HG03342 (cell line): ENCODE measurements around the gene BUB3.

ENCODE experiments used
- ATAC-seq: cut with Tn5 transposase; IDR thresholded peaks from one replicate; pipeline ENCODE4 v1.9.1; 2021; ENCODE audit warnings: mild to moderate bottlenecking, moderate library complexity; ENCODE audit not compliant: unreplicated experiment

Gene BUB3

DNA sequence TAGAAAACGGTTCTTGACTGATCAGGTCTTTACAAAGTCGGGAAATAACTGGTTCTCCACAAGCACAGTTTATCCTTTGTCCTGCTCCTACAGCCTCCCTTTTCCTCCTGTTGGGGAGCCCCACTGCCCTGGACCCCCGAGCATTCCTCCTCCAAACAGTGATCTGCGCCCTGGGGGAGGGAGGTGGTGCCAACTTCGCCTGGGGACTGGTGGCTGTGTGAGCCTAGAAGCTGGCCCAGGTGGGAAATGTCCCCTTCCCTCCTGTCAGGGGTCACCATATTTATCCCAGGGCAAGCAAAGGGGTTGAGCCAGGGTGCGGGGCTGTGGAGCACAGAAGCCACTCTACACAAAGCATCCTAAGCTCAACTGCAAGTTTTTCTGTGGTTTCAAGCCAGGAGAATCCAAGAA is 13.2 kb upstream of the BUB3 start:
- no peak for ATAC-seq

DNA sequence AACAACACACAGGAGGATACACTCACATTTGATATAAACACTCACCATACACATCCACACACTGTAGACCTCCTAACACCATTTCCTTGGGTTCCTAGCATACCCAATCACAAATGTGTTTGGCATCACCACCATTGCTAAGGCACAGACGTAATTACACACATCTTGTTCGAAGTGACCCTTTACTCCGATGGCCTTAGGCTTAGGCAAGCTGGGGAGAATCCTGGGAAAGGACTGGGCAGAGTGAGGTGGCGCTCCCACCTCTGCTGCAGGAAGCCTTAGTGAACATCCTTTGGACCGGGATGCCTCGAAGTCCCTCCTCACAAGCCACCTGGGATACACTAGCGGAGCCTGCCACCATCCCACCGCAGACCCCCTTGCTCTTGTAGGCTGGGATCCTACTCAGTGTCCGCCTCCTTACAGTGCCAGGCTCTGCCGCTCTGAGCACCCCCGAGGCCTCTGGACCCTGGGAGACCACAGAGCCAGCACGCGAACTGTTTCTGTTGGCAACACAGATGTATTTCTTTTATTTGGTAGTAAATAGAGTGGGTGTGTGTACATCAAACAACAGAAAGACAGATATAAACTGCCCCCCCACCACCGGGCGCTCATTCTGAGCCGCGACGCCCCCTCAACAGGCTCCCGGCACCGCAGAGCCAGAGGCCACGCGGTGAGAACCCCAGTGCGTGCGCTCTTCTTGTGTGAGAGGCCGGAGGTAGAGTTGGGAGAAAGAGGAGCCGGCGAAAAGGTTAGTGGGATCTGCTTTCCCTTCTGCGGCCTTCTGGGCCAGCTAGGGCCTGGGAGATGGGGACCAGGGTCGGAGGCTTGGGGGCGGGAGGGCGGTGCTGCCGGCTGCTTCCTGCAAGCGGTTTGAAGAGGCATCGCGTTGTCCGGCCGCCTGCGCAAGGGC is 12.2 kb upstream of the BUB3 start:
- no peak for ATAC-seq

DNA sequence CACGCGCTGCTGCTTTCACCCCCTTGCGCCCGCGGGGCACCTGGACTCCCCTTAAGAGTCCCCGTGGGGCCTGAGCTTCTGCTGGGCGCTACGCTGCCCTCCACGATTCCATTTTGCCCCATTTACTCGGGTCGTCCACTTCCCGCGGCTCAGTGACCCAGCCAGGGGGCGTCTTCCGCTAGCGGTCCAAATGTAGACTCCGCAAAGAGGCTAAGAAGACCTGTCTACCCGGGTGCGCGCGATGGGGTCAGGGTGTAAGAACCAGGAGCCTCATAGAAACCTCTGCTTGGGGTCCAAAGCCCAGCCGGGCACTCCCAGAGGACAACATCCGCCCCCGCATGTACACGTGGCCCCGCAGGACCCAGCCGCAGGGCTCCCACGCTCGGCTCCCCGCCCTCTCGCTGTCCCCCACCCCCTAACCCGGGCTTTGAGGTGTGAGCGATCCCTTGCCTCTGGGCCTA is 11.5 kb upstream of the BUB3 start:
- ATAC-seq, result no peak

DNA sequence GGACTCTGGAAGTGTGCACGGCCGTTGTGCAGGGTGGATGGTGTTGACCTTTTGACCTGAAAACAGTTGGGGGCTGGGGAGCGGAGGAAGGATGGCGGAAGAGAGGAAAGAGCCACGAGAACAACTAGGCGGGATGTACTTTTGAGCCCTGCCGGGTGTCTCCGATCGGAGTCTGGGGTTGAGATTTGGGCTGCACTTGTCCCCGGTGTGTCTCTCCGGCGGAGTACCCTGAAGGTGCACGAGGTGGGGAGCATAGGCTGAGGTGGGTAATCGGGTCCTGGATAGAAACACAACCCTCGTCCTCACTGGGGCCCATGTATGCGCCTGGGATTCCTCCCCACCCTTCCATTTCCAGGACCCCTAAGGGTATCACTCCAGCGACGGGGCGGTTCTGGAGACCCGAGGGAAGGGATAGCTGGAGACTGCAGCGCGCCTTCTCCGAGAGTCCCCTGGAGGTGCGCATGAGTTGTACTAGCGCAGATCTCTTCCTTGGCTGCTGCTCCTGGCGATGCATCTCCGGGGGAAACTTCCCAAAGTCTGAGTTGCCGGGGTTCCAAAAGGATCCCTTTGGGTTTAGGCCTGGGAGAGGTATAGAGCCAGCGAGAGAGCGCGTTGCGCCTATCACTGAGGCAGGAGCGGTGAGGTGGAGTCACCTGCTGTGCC is 10.9 kb upstream of the BUB3 start:
- ATAC-seq, result no peak

DNA sequence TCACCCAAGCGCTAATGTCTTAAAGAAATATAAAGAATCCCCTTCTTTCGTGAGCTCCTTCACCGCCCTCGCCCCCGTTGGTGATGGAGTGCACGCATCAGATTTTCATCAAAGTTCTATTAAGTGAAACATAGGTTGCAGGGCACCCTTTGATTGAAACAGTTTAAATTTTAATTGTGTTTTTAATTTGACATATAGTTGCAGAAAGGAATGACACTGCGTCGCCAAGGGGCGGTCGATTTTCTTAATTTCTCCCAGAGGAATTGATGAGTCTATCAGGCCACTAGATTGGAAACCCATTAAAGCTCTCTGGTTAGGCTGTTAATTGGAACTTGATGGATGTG is 10.4 kb upstream of the BUB3 start:
- no peak for ATAC-seq

DNA sequence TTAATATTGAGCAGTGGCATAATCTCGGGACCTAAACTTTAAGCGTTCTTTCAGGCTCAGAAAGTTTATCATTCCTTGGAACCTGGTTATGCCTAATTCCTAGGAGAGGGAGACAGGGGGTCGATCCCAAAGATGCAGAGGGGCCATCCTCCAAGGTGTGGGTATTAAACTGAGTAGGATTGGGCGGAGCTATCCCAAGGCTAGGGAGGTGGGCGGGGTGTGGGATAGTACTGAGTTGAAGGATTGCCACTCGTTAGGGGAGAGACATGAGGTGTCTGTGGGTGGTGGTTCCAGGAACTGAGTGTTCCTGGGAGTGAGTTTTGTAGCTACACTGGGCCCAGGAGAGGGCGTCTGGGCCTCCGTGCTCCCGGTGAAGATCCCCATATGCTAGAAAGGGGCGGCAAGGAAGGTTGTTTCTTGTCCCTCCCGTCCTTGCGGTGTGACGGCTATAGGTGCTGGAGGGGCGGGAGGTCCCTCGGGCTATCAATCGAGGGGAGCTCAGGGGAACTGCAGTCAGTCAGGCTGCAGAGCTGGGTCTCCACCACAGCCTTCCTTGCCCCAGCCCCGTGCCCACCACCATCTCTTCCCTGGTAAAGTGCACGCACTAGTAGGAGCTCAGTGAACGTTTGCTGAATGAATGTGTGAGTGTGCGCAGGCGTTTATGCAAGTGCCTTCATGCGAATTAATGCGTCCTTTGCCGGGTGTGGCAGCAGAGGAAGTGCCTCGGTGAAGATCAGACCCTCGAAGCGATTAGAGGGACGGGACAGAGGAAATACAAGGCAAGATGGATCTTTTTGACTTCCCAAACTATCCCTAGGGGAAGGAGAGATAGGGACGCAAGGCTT is 9.3 kb upstream of the BUB3 start:
- ATAC-seq, result no peak

DNA sequence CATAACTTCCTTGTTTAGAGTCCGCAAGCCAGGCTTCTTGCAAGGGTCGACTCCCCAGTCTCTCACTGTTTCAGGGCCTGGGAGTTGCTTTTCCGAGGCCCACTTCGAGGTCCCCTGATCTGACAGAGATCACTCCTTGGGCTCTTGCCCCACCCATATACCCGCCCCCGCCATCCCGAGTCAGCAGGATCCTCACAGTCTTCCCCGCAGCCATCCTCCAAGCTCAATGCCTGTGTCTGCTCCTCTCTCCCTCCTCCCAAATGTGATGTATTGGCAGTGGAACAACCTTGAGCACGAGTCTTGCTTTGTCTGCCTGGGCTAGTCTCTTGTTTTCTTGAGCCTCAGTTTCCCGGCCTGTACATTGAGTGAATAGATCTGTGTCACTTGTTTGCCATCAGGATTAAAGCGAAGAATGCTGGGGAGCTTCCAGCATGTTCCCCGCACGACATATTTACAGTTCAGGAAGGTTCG is 8.6 kb upstream of the BUB3 start:
- no peak for ATAC-seq

DNA sequence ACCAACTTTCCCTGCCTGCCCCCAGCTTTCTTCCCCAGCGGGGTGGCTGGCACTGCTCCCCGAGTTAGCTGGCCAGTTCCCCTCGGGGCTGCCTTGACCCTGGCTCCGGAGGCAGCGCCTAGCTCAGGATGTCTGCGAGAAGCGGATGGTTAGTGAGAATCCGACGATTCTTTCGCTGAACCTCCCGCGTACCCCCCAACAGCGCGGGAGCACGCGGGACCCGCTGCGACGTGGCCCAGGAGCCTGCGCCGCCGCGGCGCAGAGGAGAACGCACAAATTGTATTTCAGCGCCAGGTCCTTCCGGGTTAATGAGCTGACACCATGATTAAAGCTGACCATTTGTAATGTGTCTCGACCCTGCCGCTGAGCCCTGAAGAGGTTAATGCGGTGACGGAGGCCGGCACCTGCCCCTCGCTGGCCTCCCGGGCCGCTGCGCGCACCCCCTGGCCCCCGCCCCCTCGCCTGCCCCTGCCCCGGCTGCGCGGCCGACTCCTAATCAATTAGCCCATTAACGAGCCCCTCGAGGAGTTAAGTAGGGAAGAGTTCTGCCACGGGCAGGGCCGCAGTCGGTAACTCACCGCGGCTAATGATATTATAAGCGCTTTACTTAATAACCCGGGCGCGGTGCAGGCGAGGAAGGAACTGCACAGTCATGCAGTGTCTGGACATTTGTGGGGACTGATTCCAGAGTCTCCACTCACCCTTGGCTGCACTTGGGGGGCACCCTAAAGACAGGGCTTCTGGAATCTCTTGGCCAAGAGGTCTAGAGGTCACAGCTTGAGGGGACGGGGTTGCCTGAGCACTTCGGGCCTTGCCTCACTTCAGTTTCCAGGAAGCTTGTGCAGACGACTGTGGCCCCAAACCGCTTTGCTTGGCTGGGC is 7.9 kb upstream of the BUB3 start:
- no peak for ATAC-seq

DNA sequence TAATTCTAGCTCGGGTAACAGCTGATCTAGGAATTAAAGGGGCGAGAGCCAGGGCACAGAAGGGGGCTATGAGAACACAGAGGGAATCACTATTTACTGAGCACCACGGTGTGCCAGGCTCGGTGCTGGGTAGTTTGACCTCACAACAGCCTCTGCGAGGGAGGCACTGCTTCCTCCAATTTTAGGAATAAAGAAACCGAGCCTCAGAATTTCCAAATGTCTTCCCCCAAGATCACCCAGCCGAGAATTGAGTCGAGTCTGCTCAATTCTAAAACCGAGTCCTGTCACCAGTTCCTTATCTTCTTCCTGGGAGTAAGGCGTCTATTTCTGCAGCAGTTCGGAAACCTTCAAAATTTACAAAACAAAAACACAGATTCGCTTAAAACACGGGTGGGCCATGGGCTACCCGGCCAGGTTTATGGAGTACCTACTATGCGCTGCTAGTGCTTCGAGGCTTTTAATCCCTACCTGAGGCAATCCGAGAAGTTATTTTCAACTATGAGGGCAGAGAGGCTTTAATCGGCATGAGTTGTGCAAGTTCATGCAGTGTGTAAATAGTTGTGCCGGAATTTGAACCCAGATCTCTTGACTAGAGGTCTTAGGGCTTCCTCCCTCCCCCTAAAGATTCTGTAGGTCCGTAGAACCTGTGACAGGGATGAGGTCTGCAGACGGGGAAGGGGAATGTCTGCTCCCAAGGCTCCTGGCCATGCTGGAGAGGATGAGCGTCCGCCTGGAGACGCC is 7.1 kb upstream of the BUB3 start:
- no peak for ATAC-seq

DNA sequence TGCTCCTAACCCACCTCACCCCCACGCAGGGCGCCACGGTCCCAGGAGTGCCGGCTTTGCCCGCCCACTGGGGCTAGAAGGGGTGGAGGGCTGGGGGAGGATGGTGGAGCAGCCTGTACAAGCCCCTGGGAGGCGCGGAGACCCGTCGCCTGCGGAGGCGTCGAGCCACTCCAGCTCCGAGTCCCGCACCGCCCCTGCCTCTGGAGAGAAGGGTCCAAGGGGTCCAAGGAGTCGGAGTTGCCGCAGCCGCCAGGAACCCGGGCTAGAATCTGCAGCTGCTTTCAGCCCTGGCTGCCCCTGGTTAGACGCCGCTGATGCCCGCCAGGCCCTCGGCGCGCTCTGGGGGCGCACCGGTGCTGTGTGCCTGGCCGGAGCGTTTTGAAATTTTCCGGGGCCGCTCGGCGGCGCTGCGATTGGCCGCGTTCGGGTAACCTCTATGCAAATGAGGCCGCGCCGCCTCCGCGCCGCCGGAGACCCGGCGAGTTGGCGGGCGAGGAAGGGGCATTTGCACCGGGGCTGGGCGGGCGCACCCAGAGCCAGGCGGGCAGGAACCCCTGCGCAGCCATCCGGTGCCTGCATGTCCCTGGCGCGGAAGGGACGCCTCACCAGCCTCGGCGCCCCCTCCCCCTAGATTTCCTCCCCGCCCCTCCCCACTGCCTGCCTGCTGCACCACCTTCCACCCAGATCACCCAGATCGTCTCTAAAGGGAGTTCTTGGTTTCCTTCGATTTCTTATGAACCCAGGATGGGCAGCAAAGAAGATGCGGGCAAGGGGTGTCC is 6.4 kb upstream of the BUB3 start, which contains the start of gene HMX2:
TSS of gene HMX2 (plus strand) at position 502 of the 779 bp plus-strand sequence. CDS start at position 745, 243 bp downstream.
- ATAC-seq, result no peak

DNA sequence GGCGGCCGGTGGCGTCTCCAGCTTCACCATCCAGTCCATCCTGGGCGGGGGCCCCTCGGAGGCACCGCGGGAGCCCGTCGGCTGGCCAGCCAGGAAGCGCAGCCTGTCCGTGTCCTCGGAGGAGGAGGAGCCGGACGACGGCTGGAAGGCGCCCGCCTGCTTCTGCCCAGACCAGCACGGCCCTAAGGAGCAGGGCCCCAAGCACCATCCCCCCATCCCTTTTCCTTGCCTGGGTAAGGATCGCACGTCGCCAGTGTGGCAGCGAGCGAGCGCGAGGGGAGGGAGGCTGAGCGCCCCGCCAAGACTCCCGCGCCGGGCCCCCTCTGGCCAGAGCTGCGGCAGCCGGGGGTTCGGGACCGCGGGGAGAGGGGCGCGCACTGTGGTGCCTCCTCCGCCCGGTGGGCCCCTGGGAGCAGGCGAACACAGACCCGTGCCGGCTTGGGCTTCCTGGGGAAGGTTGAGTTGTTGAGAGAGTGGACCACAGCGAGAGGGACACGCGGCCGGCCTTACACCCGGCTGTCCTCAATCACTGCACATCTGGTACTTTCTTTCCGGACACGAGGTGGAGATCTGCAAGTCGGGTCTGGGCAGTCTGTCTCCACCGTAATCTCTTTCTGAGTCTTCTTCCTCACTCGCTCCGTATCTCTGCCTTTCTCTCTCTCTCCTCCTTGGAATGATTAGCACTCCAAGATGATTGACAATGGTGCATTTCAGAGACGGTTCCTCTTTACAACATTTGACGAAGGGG is 5.6 kb upstream of the BUB3 start:
- ATAC-seq, result no peak

DNA sequence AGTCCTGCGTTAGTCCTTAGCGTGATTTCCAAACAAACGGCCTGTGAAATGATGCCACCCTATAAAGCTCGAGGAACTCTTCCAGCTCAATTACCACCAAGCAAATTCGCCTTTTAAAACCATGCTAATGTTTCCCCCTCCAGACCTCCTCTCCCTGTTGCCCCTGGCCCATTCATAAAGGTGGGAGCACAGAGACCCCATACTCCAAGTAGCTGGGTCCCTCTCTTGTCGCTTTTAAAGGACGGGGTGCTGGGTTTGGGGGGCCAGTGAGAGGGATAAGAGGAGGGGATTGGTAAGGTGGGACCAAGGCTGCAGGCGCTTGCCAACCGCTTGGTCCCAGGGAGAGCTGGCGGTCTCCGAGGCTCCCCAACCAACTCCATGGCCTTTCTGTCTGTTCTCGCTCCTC is 5.0 kb upstream of the BUB3 start:
- ATAC-seq, result no peak

DNA sequence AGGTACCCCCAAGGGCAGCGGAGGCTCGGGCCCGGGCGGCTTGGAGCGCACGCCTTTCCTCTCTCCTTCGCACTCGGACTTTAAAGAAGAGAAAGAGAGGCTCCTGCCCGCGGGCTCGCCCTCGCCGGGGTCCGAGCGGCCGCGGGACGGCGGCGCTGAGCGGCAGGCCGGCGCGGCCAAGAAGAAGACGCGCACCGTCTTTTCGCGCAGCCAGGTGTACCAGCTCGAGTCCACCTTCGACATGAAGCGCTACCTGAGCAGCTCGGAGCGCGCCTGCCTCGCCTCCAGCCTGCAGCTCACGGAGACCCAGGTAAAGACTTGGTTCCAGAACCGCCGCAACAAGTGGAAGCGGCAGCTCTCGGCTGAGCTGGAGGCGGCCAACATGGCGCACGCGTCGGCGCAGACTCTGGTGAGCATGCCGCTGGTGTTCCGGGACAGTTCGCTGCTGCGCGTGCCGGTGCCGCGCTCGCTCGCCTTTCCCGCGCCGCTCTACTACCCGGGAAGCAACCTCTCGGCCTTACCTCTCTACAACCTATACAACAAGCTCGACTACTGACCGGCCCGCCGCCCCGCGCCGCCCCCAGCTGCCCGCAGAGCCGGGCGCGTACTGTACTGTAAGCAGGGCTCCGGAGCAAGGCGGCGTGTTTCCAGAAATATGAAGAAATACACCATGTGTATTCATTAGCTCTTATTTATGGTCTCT is 4.5 kb upstream of the BUB3 start:
- ATAC-seq, result no peak

DNA sequence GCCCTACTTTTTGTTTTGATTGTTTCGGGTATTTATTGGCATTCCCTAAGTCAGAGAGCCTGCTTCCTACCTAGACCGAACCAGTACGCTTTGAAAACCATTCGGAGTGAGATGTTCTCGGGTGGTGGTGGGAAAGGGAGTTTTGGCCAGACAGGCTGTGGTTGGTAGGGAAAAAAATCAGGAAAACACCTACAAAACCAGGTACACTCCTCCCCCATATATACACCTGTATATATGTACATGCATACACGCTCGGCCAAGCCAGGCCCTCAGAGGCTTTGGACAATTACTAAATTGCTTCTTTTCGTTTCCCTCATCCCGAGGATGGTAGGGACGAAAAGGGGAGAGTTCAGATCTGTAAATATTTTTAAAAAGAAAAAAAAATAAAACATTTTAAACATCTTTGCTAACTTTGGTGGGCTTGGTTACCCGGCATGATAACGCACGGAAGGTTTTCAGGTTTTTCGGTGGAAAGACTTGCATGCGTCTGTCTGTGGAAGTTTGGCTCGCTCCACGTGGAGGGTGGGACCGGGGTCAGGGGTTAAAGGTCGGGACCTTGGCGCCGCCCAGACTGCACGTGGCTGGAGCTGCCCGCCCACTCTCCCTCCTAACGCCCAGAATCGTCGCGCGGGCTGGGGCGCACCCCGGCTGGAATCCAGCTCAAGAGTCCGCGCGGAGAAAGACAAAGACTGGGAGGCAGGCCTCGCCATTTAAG is 3.8 kb upstream of the BUB3 start:
- ATAC-seq, result no peak

DNA sequence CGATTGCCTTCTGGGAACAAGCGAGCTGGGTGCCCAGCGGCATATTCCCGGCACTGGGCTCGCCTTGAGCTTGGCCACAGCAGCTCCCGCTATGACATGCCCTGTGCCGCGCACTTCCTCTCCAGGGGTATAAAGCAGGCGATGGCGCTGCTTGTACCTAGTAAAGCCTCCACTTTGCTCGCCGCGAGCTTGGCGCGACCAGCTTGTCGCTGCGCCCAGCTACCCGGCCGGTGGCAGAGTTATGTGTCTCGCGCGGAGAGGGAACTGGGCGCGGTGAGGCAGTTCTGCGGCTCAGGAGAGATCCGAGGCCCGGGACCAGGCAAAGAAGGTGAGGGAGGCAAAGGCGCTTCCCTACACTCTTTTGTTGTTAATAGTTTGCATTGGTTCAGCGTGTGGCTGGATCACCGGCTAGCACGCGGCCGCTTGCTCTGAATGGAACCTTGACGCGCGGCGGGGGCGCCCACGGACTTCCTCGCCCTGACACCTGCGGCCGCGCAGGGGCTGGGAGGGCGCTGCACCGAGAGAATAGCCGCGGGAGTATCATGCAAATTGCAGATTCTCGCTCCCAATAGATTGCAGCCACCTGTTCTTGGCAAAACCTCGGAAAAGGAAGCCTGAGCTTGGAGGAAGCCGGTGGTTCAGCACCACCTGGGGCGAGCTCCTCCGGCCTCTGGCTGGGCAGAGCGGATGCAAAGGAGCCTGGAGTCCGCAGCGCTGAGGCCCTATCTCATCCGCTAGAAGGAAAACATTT is 3.0 kb upstream of the BUB3 start:
- ATAC-seq, result no peak

DNA sequence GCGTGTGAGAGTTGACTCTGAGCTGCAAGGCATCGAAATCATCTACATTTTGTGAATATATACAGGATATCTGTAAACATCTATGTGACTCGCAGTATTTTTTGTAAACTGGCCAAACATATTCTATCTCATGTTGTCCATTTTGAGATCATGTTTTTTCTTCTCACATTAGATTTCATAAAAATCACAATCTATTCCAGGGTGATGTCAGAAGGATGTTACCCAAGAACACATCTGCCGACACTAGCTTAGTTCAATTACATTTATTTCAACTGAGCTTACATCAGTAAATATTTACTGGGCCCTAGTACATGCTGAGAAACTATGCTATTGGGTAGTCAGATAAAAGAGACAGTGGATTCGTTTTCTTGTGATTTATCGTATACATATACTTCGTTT is 2.5 kb upstream of the BUB3 start:
- ATAC-seq, result no peak
